PC-3 (cell line): Measurements from ENCODE around the gene ISCA2. TPM values are rescaled to one million over a fixed set of nuclear protein-coding genes. Genes with fewer than 3 reads are reported as not detected.
A peak's percentile ranks its signal among the peaks of the same experiment; 100 is the strongest.

Experiments used
- ATAC-seq: fragments of 200-7000 bp; cut with Tn5 transposase; 2 replicates; pipeline ENCODE4 v1.9.1; 2020; ENCODE audit warnings: mild to moderate bottlenecking, moderate library complexity
- BruUV-seq: library from RNA; stranded (reverse); fragments of 400-500 nt; replicated peaks from 2 replicates; lab custom pipeline; 2021; lab: Mats Ljungman, UMichigan
- CTCF ChIA-PET: fragments of 300-600 bp; sonication (Branson Sonifier 250); formaldehyde crosslinking; loops from one replicate; lab custom pipeline; 2022; ENCODE audit warnings: antibody characterized with exemption; lab: Charles Lee
- POLR2A ChIA-PET: fragments of 300-600 bp; sonication (Branson Sonifier 250); formaldehyde crosslinking; loops from one replicate; lab custom pipeline; 2022; ENCODE audit warnings: antibody characterized with exemption; ENCODE audit not compliant: unreplicated experiment; lab: Charles Lee
- DNase-seq: peaks from one replicate; pipeline ENCODE4 v3.0.0-alpha.2; 2015
- H2AFZ ChIP-seq: fragments of 300-600 bp; sonication (generic); 2 replicates; pipeline ENCODE4 v1.6.0; 2016; ENCODE audit warnings: antibody characterized with exemption, low read length
- H3F3A ChIP-seq: fragments of 300-600 bp; sonication (generic); one replicate; pipeline ENCODE4 v1.6.0; 2017; ENCODE audit warnings: antibody characterized with exemption, low read length, control low read depth, mild to moderate bottlenecking; ENCODE audit not compliant: unreplicated experiment
- H3K27ac ChIP-seq: fragments of 300-600 bp; sonication (generic); 2 replicates; pipeline ENCODE4 v1.5.1; 2016; ENCODE audit warnings: mild to moderate bottlenecking, low read length
- H3K27me3 ChIP-seq: fragments of 300-600 bp; sonication (generic); 2 replicates; pipeline ENCODE4 v1.6.1; 2016; ENCODE audit warnings: low read length, mixed read lengths
- H3K36me3 ChIP-seq: fragments of 300-600 bp; sonication (generic); 2 replicates; pipeline ENCODE4 v1.6.1; 2016; ENCODE audit warnings: low read depth, mixed run types, low read length, mixed read lengths
- H3K4me1 ChIP-seq: fragments of 300-600 bp; sonication (generic); 2 replicates; pipeline ENCODE4 v1.5.1; 2016; ENCODE audit warnings: low read length; ENCODE audit not compliant: insufficient read depth
- H3K4me2 ChIP-seq: fragments of 300-600 bp; sonication (generic); 2 replicates; pipeline ENCODE4 v1.6.0; 2016; ENCODE audit warnings: low read length
- H3K4me3 ChIP-seq: fragments of 300-600 bp; sonication (generic); 2 replicates; pipeline ENCODE4 v1.5.1; 2016; ENCODE audit warnings: mild to moderate bottlenecking, low read length, mixed read lengths
- H3K79me2 ChIP-seq: fragments of 300-600 bp; sonication (generic); 2 replicates; pipeline ENCODE4 v1.6.1; 2017; ENCODE audit warnings: low read length, mixed read lengths
- H3K9ac ChIP-seq: fragments of 300-600 bp; sonication (generic); 2 replicates; pipeline ENCODE4 v1.6.0; 2016; ENCODE audit warnings: mild to moderate bottlenecking, low read length
- H3K9me2 ChIP-seq: fragments of 300-600 bp; sonication (generic); replicated peaks from 2 replicates; pipeline ENCODE4 v1.6.1; 2016; ENCODE audit warnings: mixed run types, low read length, mixed read lengths
- H3K9me3 ChIP-seq: fragments of 300-600 bp; sonication (generic); 2 replicates; pipeline ENCODE4 v1.6.1; 2016; ENCODE audit warnings: low read length, mixed read lengths
- H4K20me1 ChIP-seq: fragments of 300-600 bp; sonication (generic); 2 replicates; pipeline ENCODE4 v1.6.1; 2016; ENCODE audit warnings: low read length, mixed read lengths
- EZH2 ChIP-seq: fragments of 300-600 bp; sonication (generic); IDR thresholded peaks from one replicate; pipeline ENCODE4 v1.6.1; 2017; ENCODE audit warnings: antibody characterized with exemption, mild to moderate bottlenecking, low read length; ENCODE audit not compliant: unreplicated experiment
- EZH2phosphoT487 ChIP-seq: fragments of 300-600 bp; sonication (generic); IDR thresholded peaks from 2 replicates; pipeline ENCODE4 v1.6.1; 2018; ENCODE audit warnings: mild to moderate bottlenecking, antibody characterized with exemption, low read length, borderline replicate concordance
- intact Hi-C: fragments of 100-400 bp; cut with micrococcal nuclease; formaldehyde crosslinking; loops from 2 replicates; pipeline ENCODE4 v1.9.0; 2023
- total RNA-seq: library from RNA; depleted of rRNA; stranded (reverse); fragments of >200 nt; gene quantifications from 2 replicates; pipeline ENCODE4 v1.2.3, GENCODE V29; 2014
- TF ChIP-seq, protein P1 (sequence below): fragments of 300-600 bp; sonication (generic); conservative IDR thresholded peaks from 2 replicates; pipeline ENCODE4 v1.5.1; 2017; ENCODE audit warnings: antibody characterized with exemption, low read depth, mild to moderate bottlenecking, low read length

Gene ISCA2
- total RNA-seq, 1 experiment from 2014 or later = 30.1 TPM

DNA sequence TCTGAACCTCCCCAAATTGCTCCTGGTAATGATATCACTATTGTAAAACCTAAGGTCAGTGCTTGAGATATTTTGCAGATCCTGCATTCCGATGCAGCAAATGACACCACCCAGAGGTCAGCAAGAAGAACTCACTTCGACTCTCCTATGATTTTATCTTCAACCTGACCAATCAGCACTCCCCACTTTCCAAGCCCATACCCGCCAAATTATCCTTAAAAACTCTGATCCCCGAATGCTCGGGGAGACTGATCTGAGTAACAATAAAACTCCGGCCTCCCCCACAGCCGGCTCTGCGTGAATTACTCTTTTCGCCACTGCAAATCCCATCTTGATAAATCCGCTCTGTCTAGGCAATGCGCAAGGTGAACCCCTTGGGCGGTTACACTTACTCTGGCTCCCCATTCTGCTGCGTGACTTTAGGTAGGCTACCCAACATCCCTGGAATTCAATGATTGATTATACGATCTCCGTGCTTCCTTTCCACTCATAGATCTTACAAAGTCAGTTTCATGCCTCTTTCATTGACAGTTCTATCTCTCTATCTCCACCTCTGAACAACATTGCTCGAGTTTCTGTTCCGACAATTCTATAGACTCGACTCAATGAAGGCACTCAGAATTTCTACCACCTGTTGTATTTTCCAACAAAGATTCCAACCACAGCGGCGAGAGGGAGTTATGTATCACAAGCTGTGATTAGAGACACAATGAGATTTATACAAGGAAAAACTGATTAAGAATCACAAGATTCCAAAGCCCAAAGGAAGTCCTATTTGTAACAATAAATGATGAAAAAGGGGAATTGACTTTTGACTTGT is 1.4 kb upstream of the ISCA2 start:
- no peaks in the 10 kb centered on the region for H3K9me2 ChIP-seq
- peaks cover 4% of the 10 kb centered on the region for H3F3A ChIP-seq
- H3K9me3 ChIP-seq = no peaks in the 10 kb centered on the region
- peak overlapping the region; percentile 92 for H3K4me3 ChIP-seq
- ChIA-PET POLR2A (no interaction called here), CTCF (no interaction called here)
- peak overlapping the region; percentile 79 for H3K9ac ChIP-seq
- intact Hi-C loops = loop anchor here (1.0 to 5.0 kb wide), 2 partner anchors 125 to 130 kb away; no protein-coding TSS in a partner anchor
- no peaks in the 10 kb centered on the region for H4K20me1 ChIP-seq
- H3K27me3 ChIP-seq = no peaks in the 10 kb centered on the region
- DNase-seq (peak; percentile 60), ATAC-seq (no peak)
- no peak overlapping the region for H3K27ac ChIP-seq
- H3K79me2 ChIP-seq = peaks cover 68% of the 10 kb centered on the region
- TF ChIP-seq EZH2phosphoT487 (no peak), EZH2 (no peak)
- TF ChIP-seq, protein P1, sequence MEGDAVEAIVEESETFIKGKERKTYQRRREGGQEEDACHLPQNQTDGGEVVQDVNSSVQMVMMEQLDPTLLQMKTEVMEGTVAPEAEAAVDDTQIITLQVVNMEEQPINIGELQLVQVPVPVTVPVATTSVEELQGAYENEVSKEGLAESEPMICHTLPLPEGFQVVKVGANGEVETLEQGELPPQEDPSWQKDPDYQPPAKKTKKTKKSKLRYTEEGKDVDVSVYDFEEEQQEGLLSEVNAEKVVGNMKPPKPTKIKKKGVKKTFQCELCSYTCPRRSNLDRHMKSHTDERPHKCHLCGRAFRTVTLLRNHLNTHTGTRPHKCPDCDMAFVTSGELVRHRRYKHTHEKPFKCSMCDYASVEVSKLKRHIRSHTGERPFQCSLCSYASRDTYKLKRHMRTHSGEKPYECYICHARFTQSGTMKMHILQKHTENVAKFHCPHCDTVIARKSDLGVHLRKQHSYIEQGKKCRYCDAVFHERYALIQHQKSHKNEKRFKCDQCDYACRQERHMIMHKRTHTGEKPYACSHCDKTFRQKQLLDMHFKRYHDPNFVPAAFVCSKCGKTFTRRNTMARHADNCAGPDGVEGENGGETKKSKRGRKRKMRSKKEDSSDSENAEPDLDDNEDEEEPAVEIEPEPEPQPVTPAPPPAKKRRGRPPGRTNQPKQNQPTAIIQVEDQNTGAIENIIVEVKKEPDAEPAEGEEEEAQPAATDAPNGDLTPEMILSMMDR = peak; percentile 54; the same call in 1 of the 2 replicates
- BruUV-seq = TSS peak; percentile 59
- no peaks in the 10 kb centered on the region; the same call in 1 of the 2 replicates for H3K36me3 ChIP-seq
- peak overlapping the region; percentile 97 for H3K4me2 ChIP-seq
- H3K4me1 ChIP-seq = peaks cover 60% of the 10 kb centered on the region
- peak overlapping the region; percentile 95 for H2AFZ ChIP-seq

DNA sequence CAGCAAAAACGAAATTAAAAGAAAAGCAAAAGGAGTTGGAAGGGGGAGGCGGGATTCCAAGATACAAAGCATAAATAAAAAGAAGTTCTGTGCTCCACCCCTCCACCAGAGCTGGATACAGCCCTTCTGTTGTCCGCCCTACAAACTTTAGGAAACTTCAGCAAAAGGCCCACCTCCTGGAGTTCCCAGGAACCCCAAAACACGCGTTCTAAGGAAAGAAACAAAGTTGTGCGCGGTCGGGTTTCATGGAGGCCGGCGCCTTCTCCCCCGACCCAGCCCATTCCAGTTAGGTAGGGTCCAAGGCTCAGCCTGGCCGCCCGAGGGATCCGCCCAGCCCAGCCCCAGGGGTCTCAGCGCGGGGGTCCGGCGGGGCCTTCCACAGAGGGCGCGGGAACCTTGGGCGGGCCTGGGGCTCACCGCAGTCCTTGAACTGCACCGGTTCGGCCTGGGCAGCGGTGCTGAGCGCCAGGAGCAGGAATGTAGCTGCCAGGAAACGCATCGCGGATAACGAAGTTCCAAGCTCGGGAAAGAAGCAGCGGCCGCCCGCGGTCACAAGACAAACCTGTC is 706 bp upstream of the ISCA2 start, which contains the start of gene NPC2:
NPC2 (minus strand) TSS at position 530 of the 567 bp plus-strand sequence; CDS start at position 499, 31 bp downstream.
- POLR2A ChIA-PET = interaction anchor here (0.5 to 1.0 kb wide), 7 partner anchors 30 to 325 kb away, joined by 3 to 5 read pairs (median 4); no protein-coding TSS in a partner anchor
- intact Hi-C loops = loop anchor here (1.0 to 5.0 kb wide), 3 partner anchors 78 to 131 kb away; no protein-coding TSS in a partner anchor
- H3K79me2 ChIP-seq = peaks cover 61% of the 10 kb centered on the region

More for the DNA sequence above, 706 bp upstream of the ISCA2 start, which contains the start of gene NPC2:
- CTCF ChIA-PET = interaction anchor here (0.6 to 0.9 kb wide), 2 partner anchors 74 to 178 kb away, joined by 3 to 5 read pairs; no protein-coding TSS in a partner anchor
- BruUV-seq = no TSS peak
- Histone ChIP-seq H3K27ac (peak within 1 kb of the TSS; percentile 19; the same call in 1 of the 2 replicates), H3K4me3 (peak within 1 kb of the TSS; percentile 93), H3K4me2 (peak within 1 kb of the TSS; percentile 97), H3K9ac (peak within 1 kb of the TSS; percentile 84), H3F3A (peaks cover 4% of the 10 kb centered on the region), H2AFZ (peak within 1 kb of the TSS; percentile 98), H3K9me2 (no peaks in the 10 kb centered on the region), H4K20me1 (no peaks in the 10 kb centered on the region), H3K9me3 (no peaks in the 10 kb centered on the region), H3K36me3 (no peaks in the 10 kb centered on the region), H3K27me3 (no peaks in the 10 kb centered on the region), H3K4me1 (peaks cover 53% of the 10 kb centered on the region)
- TF ChIP-seq EZH2phosphoT487 = no peak
- no peak for TF ChIP-seq EZH2
- TF ChIP-seq, protein P1 = no peak
- DNase-seq (no peak), ATAC-seq (peak; percentile 12)
